ENCODE results near the gene SPOPL.
A peak's percentile ranks its signal among the peaks of the same experiment; 100 is the strongest.

SPOPL gene

GRCh38 chr2:138501425-138502254 is at the start of gene SPOPL:
Gene SPOPL, plus strand, starts transcription at chr2:138501770. Its CDS starts 48,447 bp downstream, at chr2:138550217.
- Histone ChIP-seq H3K27ac (peak within 1 kb of the TSS; percentile 98), H3K36me3 (no peaks in the 10 kb centered on the region), H3K9me3 (no peaks in the 10 kb centered on the region), H3K27me3 (no peaks in the 10 kb centered on the region), H3K4me3 (peak within 1 kb of the TSS; percentile 96 to 98), H3K4me1 (peaks cover 0 to 55% (median 33%) of the 10 kb centered on the region in 4 donors)
- peak; percentile 91 to 97 for DNase-seq
- peak; percentile 21 to 49 for TF ChIP-seq CTCF (IDR thresholded peaks at IDR 0.05)
- intact Hi-C loops (cut with DNase I; ENCODE audit: low total_unique reads): no loop called here

GRCh38 chr2:138452324-138452723 is 49.2 kb upstream of the SPOPL start:
- peaks cover 0 to 28% (median 12%) of the 10 kb centered on the region in 4 donors for H3K4me1 ChIP-seq
- H3K36me3 ChIP-seq: no peaks in the 10 kb centered on the region
- H3K27me3 ChIP-seq: no peaks in the 10 kb centered on the region
- intact Hi-C loops (cut with DNase I; ENCODE audit: low total_unique reads): no loop called here
- no peak for DNase-seq
- H3K27ac ChIP-seq: no peak overlapping the region
- H3K9me3 ChIP-seq: peaks cover 0 to under 1% (median 0%) of the 10 kb centered on the region in 3 donors
- TF ChIP-seq CTCF (IDR thresholded peaks at IDR 0.05): no peak
- no peak overlapping the region for H3K4me3 ChIP-seq

- no peaks in the 10 kb centered on the region for H3K36me3 ChIP-seq
- H3K9me3 ChIP-seq: peaks cover 0 to 4% (median 0%) of the 10 kb centered on the region in 3 donors
- no peak overlapping the region for H3K4me3 ChIP-seq
- TF ChIP-seq CTCF (IDR thresholded peaks at IDR 0.05): no peak
- intact Hi-C loops (cut with DNase I; ENCODE audit: low total_unique reads): no loop called here
- H3K27me3 ChIP-seq: no peaks in the 10 kb centered on the region
- peaks cover 0 to 28% (median 12%) of the 10 kb centered on the region in 4 donors for H3K4me1 ChIP-seq
- no peak overlapping the region for H3K27ac ChIP-seq
- DNase-seq: no peak
Observed at GRCh38 chr2:138453815-138454214, 47.8 kb upstream of the SPOPL start.

- no peaks in the 10 kb centered on the region for H3K27me3 ChIP-seq
- intact Hi-C loops (cut with DNase I; ENCODE audit: low total_unique reads): no loop called here
- no peak overlapping the region for H3K4me3 ChIP-seq
- TF ChIP-seq CTCF (IDR thresholded peaks at IDR 0.05): no peak
- H3K27ac ChIP-seq: no peak overlapping the region
- DNase-seq: no peak
- H3K9me3 ChIP-seq: peaks cover 0 to 4% (median 0%) of the 10 kb centered on the region in 3 donors
- peaks cover 0 to 28% (median 12%) of the 10 kb centered on the region in 4 donors for H3K4me1 ChIP-seq
- H3K36me3 ChIP-seq: no peaks in the 10 kb centered on the region
Observed at GRCh38 chr2:138454761-138455160, 46.8 kb upstream of the SPOPL start.

- TF ChIP-seq CTCF (IDR thresholded peaks at IDR 0.05): no peak
- intact Hi-C loops (cut with DNase I; ENCODE audit: low total_unique reads): no loop called here
- no peaks in the 10 kb centered on the region for H3K27me3 ChIP-seq
- H3K9me3 ChIP-seq: peaks cover 0 to 4% (median 0%) of the 10 kb centered on the region in 3 donors
- no peak overlapping the region for H3K27ac ChIP-seq
- H3K36me3 ChIP-seq: no peaks in the 10 kb centered on the region
- no peak overlapping the region for H3K4me3 ChIP-seq
- H3K4me1 ChIP-seq: peaks cover 0 to 25% (median 12%) of the 10 kb centered on the region in 4 donors
- no peak for DNase-seq
Observed at GRCh38 chr2:138455275-138455674, 46.3 kb upstream of the SPOPL start.
